H1 (cell line): Measurements from ENCODE around the gene HOMER3. TPM values are rescaled to one million over a fixed set of nuclear protein-coding genes. Genes with fewer than 3 reads are reported as not detected.

Experiments used
- CTCF ChIA-PET: fragments of 300-600 bp; sonication (Branson Sonifier 250); formaldehyde crosslinking; loops from one replicate; lab custom pipeline; 2021; ENCODE audit not compliant: partially characterized antibody; lab: Charles Lee
- POLR2A ChIA-PET: fragments of 300-600 bp; sonication (Branson Sonifier 250); formaldehyde crosslinking; loops from one replicate; lab custom pipeline; 2021; ENCODE audit warnings: inconsistent platforms; ENCODE audit not compliant: partially characterized antibody; lab: Charles Lee
- DNase-seq, 2 experiments: peaks; one replicate each; pipeline versions ENCODE4 v3.0.0 to v3.0.0-alpha.2; 2010 to 2022; ENCODE audit warnings: low spot score in 2 of 2, low read depth in 1 of 2, mixed read lengths in 1 of 2
- FAIRE-seq: peaks from 2 replicates; lab custom pipeline; 2011; peaks lifted over from hg19 to GRCh38; lab: Jason Lieb, UNC
- H2AFZ ChIP-seq: 2 replicates; pipeline ENCODE4 v1.8.1; 2012; ENCODE audit warnings: low read length, inconsistent platforms
- H2AK5ac ChIP-seq: 2 replicates; pipeline ENCODE4 v1.6.1; 2013; ENCODE audit warnings: low read depth, low read length
- H2BK120ac ChIP-seq: replicated peaks from 2 replicates; pipeline ENCODE3; 2013; ENCODE audit warnings: low read depth, low read length, inconsistent platforms
- H2BK12ac ChIP-seq: 2 replicates; pipeline ENCODE4 v1.6.1; 2013; ENCODE audit warnings: low read depth, low read length
- H2BK15ac ChIP-seq: 2 replicates; pipeline ENCODE4 v1.6.1; 2013; ENCODE audit warnings: low read length
- H2BK20ac ChIP-seq: 2 replicates; pipeline ENCODE4 v1.6.1; 2013; ENCODE audit warnings: low read length
- H2BK5ac ChIP-seq: 2 replicates; pipeline ENCODE4 v1.6.1; 2013; ENCODE audit warnings: low read depth, low read length
- H3K14ac ChIP-seq: 2 replicates; pipeline ENCODE4 v1.6.1; 2013; ENCODE audit warnings: inconsistent platforms; ENCODE audit not compliant: insufficient read length
- H3K18ac ChIP-seq: 2 replicates; pipeline ENCODE4 v1.6.1; 2013; ENCODE audit warnings: low read length; ENCODE audit errors: extremely low read depth
- H3K23ac ChIP-seq: 2 replicates; pipeline ENCODE4 v1.6.1; 2013; ENCODE audit warnings: inconsistent platforms; ENCODE audit not compliant: insufficient read length
- H3K23me2 ChIP-seq: 2 replicates; pipeline ENCODE4 v1.6.1; 2013; ENCODE audit warnings: low read depth, low read length
- H3K27ac ChIP-seq: 2 replicates; pipeline ENCODE4 v1.6.1; 2011; ENCODE audit warnings: low read depth, low read length, inconsistent platforms
- H3K27me3 ChIP-seq, 4 experiments: replicated peaks in 1 of 4; 1 replicate in 1 of 4; 2 replicates in 3 of 4; pipeline versions ENCODE4 v1.6.1 to v1.8.1; 2011 to 2013; ENCODE audit warnings: low read length in 3 of 4, mild to moderate bottlenecking in 3 of 4, inconsistent platforms in 2 of 4, mixed read lengths in 2 of 4, moderate library complexity in 1 of 4; ENCODE audit not compliant: control insufficient read depth in 3 of 4, insufficient read depth in 3 of 4; ENCODE audit errors: extremely low read depth in 1 of 4
- H3K36me3 ChIP-seq, 4 experiments: 2 replicates each; pipeline versions ENCODE4 v1.6.1 to v1.8.1; 2011 to 2013; ENCODE audit warnings: mild to moderate bottlenecking in 4 of 4, low read length in 3 of 4, moderate library complexity in 2 of 4, control low read depth in 1 of 4, inconsistent platforms in 1 of 4; ENCODE audit not compliant: insufficient read depth in 4 of 4, control insufficient read depth in 2 of 4
- H3K4ac ChIP-seq: replicated peaks from 2 replicates; pipeline ENCODE3; 2013; ENCODE audit warnings: low read length, low read depth, mixed read lengths, inconsistent platforms; ENCODE audit not compliant: insufficient read length
- H3K4me1 ChIP-seq, 4 experiments: replicated peaks in 1 of 4; 1 replicate in 1 of 4; 2 replicates in 3 of 4; pipeline versions ENCODE4 v1.6.1 to v1.8.1; 2011 to 2013; ENCODE audit warnings: low read length in 3 of 4, inconsistent platforms in 2 of 4, mixed read lengths in 1 of 4; ENCODE audit not compliant: insufficient read depth in 4 of 4, control insufficient read depth in 3 of 4
- H3K4me2 ChIP-seq, 2 experiments: 2 replicates each; pipeline versions ENCODE4 v1.6.1 to v1.8.1; 2011 to 2013; ENCODE audit warnings: low read depth in 2 of 2, low read length in 2 of 2, control low read depth in 1 of 2, inconsistent platforms in 1 of 2, mild to moderate bottlenecking in 1 of 2; ENCODE audit not compliant: insufficient read depth in 1 of 2
- H3K4me3 ChIP-seq, 4 experiments: fragments of 200-600, 300-600 bp in 1 of 4; sonication (generic), shearing (Covaris generic), sonication (Bioruptor Twin) in 1 of 4; 2 replicates each; pipeline versions ENCODE4 v1.5.1 to v1.8.1; 2011 to 2016; ENCODE audit warnings: low read length in 4 of 4, low read depth in 3 of 4, control low read depth in 2 of 4, inconsistent platforms in 2 of 4, mild to moderate bottlenecking in 2 of 4, mixed read lengths in 1 of 4, moderate library complexity in 1 of 4; ENCODE audit not compliant: insufficient read depth in 2 of 4; ENCODE audit errors: extremely low read depth in 1 of 4
- H3K56ac ChIP-seq: replicated peaks from 2 replicates; pipeline ENCODE3; 2013; ENCODE audit warnings: low read depth, mild to moderate bottlenecking, mixed read lengths, low read length, inconsistent platforms; ENCODE audit not compliant: insufficient read length
- H3K79me1 ChIP-seq: 2 replicates; pipeline ENCODE4 v1.6.1; 2013; ENCODE audit warnings: low read depth, low read length, control low read depth
- H3K79me2 ChIP-seq, 2 experiments: 2 replicates each; pipeline versions ENCODE4 v1.6.1 to v1.8.1; 2012 to 2013; ENCODE audit warnings: low read length in 2 of 2, mild to moderate bottlenecking in 2 of 2, inconsistent platforms in 1 of 2; ENCODE audit not compliant: insufficient read depth in 2 of 2, control insufficient read depth in 1 of 2
- H3K9ac ChIP-seq, 4 experiments: replicated peaks in 1 of 4; 1 replicate in 1 of 4; 2 replicates in 3 of 4; pipeline versions ENCODE4 v1.6.1 to v1.8.1; 2011 to 2013; ENCODE audit warnings: low read depth in 3 of 4, low read length in 3 of 4, control low read depth in 2 of 4, mild to moderate bottlenecking in 2 of 4, moderate library complexity in 2 of 4, inconsistent platforms in 1 of 4; ENCODE audit errors: extremely low read depth in 1 of 4
- H3K9me3 ChIP-seq, 2 experiments: 2 replicates each; pipeline versions ENCODE4 v1.6.1 to v1.8.1; 2012 to 2013; ENCODE audit warnings: mild to moderate bottlenecking in 2 of 2, moderate library complexity in 2 of 2, control low read depth in 1 of 2, inconsistent platforms in 1 of 2, low read depth in 1 of 2, low read length in 1 of 2, mixed read lengths in 1 of 2; ENCODE audit not compliant: insufficient read depth in 2 of 2
- H4K20me1 ChIP-seq, 2 experiments: replicated peaks in 1 of 2; 2 replicates each; pipeline versions ENCODE3 to v1.8.1; 2011 to 2013; ENCODE audit warnings: inconsistent platforms in 2 of 2, low read length in 2 of 2, mild to moderate bottlenecking in 1 of 2; ENCODE audit not compliant: insufficient read depth in 2 of 2, control insufficient read depth in 1 of 2
- H4K5ac ChIP-seq: 2 replicates; pipeline ENCODE4 v1.6.1; 2013; ENCODE audit warnings: low read length, low read depth, mixed read lengths, inconsistent platforms; ENCODE audit not compliant: insufficient read length
- H4K8ac ChIP-seq: 2 replicates; pipeline ENCODE4 v1.8.0; 2013; ENCODE audit warnings: mild to moderate bottlenecking, moderate library complexity, low read length, inconsistent platforms; ENCODE audit not compliant: insufficient read depth; ENCODE audit errors: extremely low read depth
- H4K91ac ChIP-seq: replicated peaks from 2 replicates; pipeline ENCODE3; 2013; ENCODE audit warnings: low read length, mixed read lengths, inconsistent platforms; ENCODE audit not compliant: insufficient read length
- ASH2L ChIP-seq: fragments of 200-600, 300-600 bp; sonication (generic); IDR thresholded peaks from one replicate; pipeline ENCODE4 v1.7.1; 2017; ENCODE audit warnings: low read length
- BACH1 ChIP-seq: IDR thresholded peaks from 2 replicates; pipeline ENCODE4 v1.6.1; 2012; ENCODE audit warnings: low read length, improper control_type of control experiment
- CTBP2 ChIP-seq: IDR thresholded peaks from 2 replicates; pipeline ENCODE4 v1.7.0; 2011; ENCODE audit warnings: borderline replicate concordance, mild to moderate bottlenecking, moderate library complexity, mixed read lengths, low read length; ENCODE audit not compliant: insufficient read depth, insufficient read length
- EP300 ChIP-seq, 2 experiments: IDR thresholded peaks; 1 replicate in 1 of 2; 2 replicates in 1 of 2; pipeline ENCODE4 v1.6.1; 2011 to 2012; ENCODE audit warnings: low read depth in 2 of 2, low read length in 2 of 2, mild to moderate bottlenecking in 2 of 2, borderline replicate concordance in 1 of 2, inconsistent platforms in 1 of 2, moderate library complexity in 1 of 2
- JUN ChIP-seq: IDR thresholded peaks from 2 replicates; pipeline ENCODE4 v1.6.1; 2011; ENCODE audit warnings: low read depth, mild to moderate bottlenecking, improper control_type of control experiment, low read length
- MAX ChIP-seq: IDR thresholded peaks from 2 replicates; pipeline ENCODE4 v1.6.1; 2012; ENCODE audit warnings: inconsistent platforms
- NANOG ChIP-seq: IDR thresholded peaks from 2 replicates; pipeline ENCODE4 v1.6.1; 2011; ENCODE audit warnings: low read length, low read depth, mild to moderate bottlenecking, inconsistent platforms; ENCODE audit not compliant: insufficient read depth, poor library complexity, severe bottlenecking
- POLR2AphosphoS5 ChIP-seq: IDR thresholded peaks from 2 replicates; pipeline ENCODE4 v1.6.1; 2011; ENCODE audit warnings: low read depth, low read length
- SRF ChIP-seq: IDR thresholded peaks from 2 replicates; pipeline ENCODE4 v1.6.1; 2011; ENCODE audit warnings: mild to moderate bottlenecking, low read depth, low read length, moderate library complexity
- TAF1 ChIP-seq: IDR thresholded peaks from 2 replicates; pipeline ENCODE4 v1.6.1; 2011; ENCODE audit warnings: mild to moderate bottlenecking, low read depth, low read length
- TCF12 ChIP-seq: IDR thresholded peaks from 2 replicates; pipeline ENCODE4 v1.6.1; 2011; ENCODE audit warnings: low read depth, mild to moderate bottlenecking, low read length
- ZNF274 ChIP-seq: IDR thresholded peaks from 2 replicates; pipeline ENCODE4 v1.7.0; 2012; ENCODE audit warnings: low read length, borderline replicate concordance; ENCODE audit errors: extremely low read depth
- WGBS, 2 experiments: shearing (Covaris generic) in 1 of 2; methylation state at CpG; one replicate each; pipeline versions ENCODE4 v1.1.6 to v1.1.7; 2013 to 2015; ENCODE audit warnings: low lambda C conversion rate in 2 of 2, mixed read lengths in 2 of 2, inconsistent platforms in 1 of 2, low coverage in 1 of 2, missing lambda C conversion rate in 1 of 2; ENCODE audit not compliant: insufficient replicate concordance in 2 of 2, insufficient coverage in 1 of 2, insufficient read length in 1 of 2; ENCODE audit errors: extremely low coverage in 1 of 2, missing lambda C conversion rate in 1 of 2; 5-methylcytosine and 5-hydroxymethylcytosine counted together
- polyA plus RNA-seq, 7 experiments: library from polyadenylated mRNA; depleted of rRNA in 3 of 7; stranded (reverse) in 5 of 7; unstranded in 2 of 7; fragments of >200 nt in 5 of 7; fragments of 200-250 nt in 2 of 7; gene quantifications; 1 replicate in 5 of 7; 2 replicates in 1 of 7; 4 replicates in 1 of 7; pipeline versions ENCODE4 v1.2.1 to v1.2.3, GENCODE V29; 2011 to 2013; ENCODE audit warnings: missing spikeins in 2 of 7, mixed read lengths in 2 of 7
- total RNA-seq: library from RNA; stranded (reverse); fragmentation: NEBNext Ultra II Directional; extraction: Animal tissue kit (Norgen Biotek cat#: 25700); gene quantifications from 2 replicates; pipeline ENCODE4 v1.2.1, GENCODE V29; 2021

The HOMER3 gene
- total and polyA plus RNA-seq, 2 of the 8 experiments (the other 6 are each of a cell fraction or from before 2014, with no cell fraction given), result 28.3 to 41.6 TPM

- Histone ChIP-seq H3K27me3 (peaks cover 0 to 2% (median 1%) of the 10 kb centered on the region in 4 experiments; a peak in 3 of 7 replicates), H3K36me3 (no peaks in the 10 kb centered on the region), H4K8ac (no peak overlapping the region), H3K4ac (no peak overlapping the region), H3K18ac (no peak overlapping the region), H4K91ac (no peak overlapping the region), H2BK20ac (no peak overlapping the region), H2AK5ac (no peak overlapping the region), H4K5ac (no peak overlapping the region), H3K79me1 (0 out of 2 replicates have a peak, but pooled peaks cover 2% of the 10 kb centered on the region), H3K14ac (no peak overlapping the region), H3K23me2 (peaks cover under 1% of the 10 kb centered on the region; the same call in 1 of the 2 replicates), H2BK5ac (no peak overlapping the region), H3K4me2 (no peak overlapping the region), H3K23ac (no peak overlapping the region), H2BK12ac (no peak overlapping the region), H3K56ac (no peak overlapping the region), H4K20me1 (peaks cover 2 to 12% of the 10 kb centered on the region in 2 experiments), H3K9ac (no peak overlapping the region), H2BK120ac (no peak overlapping the region), H3K9me3 (no peaks in the 10 kb centered on the region), H3K4me1 (peaks cover 0 to 8% (median 5%) of the 10 kb centered on the region in 4 experiments; a peak in 5 of 7 replicates), H3K27ac (no peak overlapping the region), H2BK15ac (no peak overlapping the region), H2AFZ (no peak overlapping the region), H3K79me2 (no peaks in the 10 kb centered on the region), H3K4me3 (no peak overlapping the region)
- ChIA-PET POLR2A (interaction anchor here (0.6 to 1.8 kb wide), 5 partner anchors 10 to 634 kb away, joined by 3 to 7 read pairs (median 3); no protein-coding TSS in a partner anchor), CTCF (interaction anchor here (0.8 to 2.5 kb wide), 5 partner anchors 26 to 106 kb away, joined by 3 to 9 read pairs (median 3); no protein-coding TSS in a partner anchor)
- FAIRE-seq (no peak), DNase-seq (no peak)
- 90% methylated on average over 10 of the region's 10 CpGs; no CpG with 5 or more reads in 1 of the 2 experiments for WGBS, 2 experiments
- TF ChIP-seq JUN (no peak), NANOG (no peak), ZNF274 (no peak), SRF (no peak), MAX (no peak), EP300 (IDR thresholded peaks at IDR 0.05; ENCODE audit: borderline replicate concordance in 1 of 2, low read depth in 2 of 2, low read length in 2 of 2) (no peak), ASH2L (no peak), TAF1 (no peak), TCF12 (no peak), BACH1 (no peak), CTBP2 (no peak), POLR2AphosphoS5 (no peak)
These were observed 50.9 kb downstream of the HOMER3 start for GRCh38 chr19:18889949-18890745.
